Skeletal muscle tissue (tissue), 5 donors: Measurements from ENCODE around the gene GPR42. TPM values are rescaled to one million over a fixed set of nuclear protein-coding genes. Genes with fewer than 3 reads are reported as not detected.

Experiments
- H3K27ac ChIP-seq: one replicate; pipeline ENCODE4 v1.7.0; 2013; ENCODE audit warnings: mild to moderate bottlenecking, low read depth, low read length, inconsistent platforms
- H3K27me3 ChIP-seq, 3 donors: one replicate each; pipeline ENCODE4 v1.7.0; 2013; ENCODE audit warnings: low read length in 3 of 3; ENCODE audit not compliant: control insufficient read depth in 3 of 3, insufficient read depth in 3 of 3
- H3K36me3 ChIP-seq, 3 donors: one replicate each; pipeline ENCODE4 v1.7.0; 2013; ENCODE audit warnings: low read length in 3 of 3; ENCODE audit not compliant: control insufficient read depth in 3 of 3, insufficient read depth in 3 of 3
- H3K4me1 ChIP-seq, 3 donors: one replicate each; pipeline ENCODE4 v1.7.0; 2013; ENCODE audit warnings: low read length in 3 of 3, mild to moderate bottlenecking in 3 of 3; ENCODE audit not compliant: control insufficient read depth in 3 of 3, insufficient read depth in 3 of 3
- H3K4me3 ChIP-seq, 3 donors: one replicate each; pipeline ENCODE4 v1.7.0; 2013; ENCODE audit warnings: low read length in 3 of 3
- H3K9ac ChIP-seq, 3 donors: one replicate each; pipeline ENCODE4 v1.7.0; 2013; ENCODE audit warnings: low read length in 3 of 3, mild to moderate bottlenecking in 3 of 3, moderate library complexity in 2 of 3, low read depth in 1 of 3
- H3K9me3 ChIP-seq, 3 donors: one replicate each; pipeline ENCODE4 v1.7.0; 2013; ENCODE audit warnings: low read length in 3 of 3; ENCODE audit not compliant: control insufficient read depth in 3 of 3
- small RNA-seq: library from RNA; depleted of rRNA; stranded (forward); fragments of <200 nt; gene quantifications from one replicate; pipeline ENCODE3, GENCODE V24; 2014
- total RNA-seq: library from RNA; depleted of rRNA; stranded (reverse); fragments of >200 nt; gene quantifications from one replicate; pipeline ENCODE4 v1.2.3, GENCODE V29; 2014
- donor health status: Osteomylitis.

GPR42 gene
- total RNA-seq, 1 donor from 2014 or later = not detected

DNA sequence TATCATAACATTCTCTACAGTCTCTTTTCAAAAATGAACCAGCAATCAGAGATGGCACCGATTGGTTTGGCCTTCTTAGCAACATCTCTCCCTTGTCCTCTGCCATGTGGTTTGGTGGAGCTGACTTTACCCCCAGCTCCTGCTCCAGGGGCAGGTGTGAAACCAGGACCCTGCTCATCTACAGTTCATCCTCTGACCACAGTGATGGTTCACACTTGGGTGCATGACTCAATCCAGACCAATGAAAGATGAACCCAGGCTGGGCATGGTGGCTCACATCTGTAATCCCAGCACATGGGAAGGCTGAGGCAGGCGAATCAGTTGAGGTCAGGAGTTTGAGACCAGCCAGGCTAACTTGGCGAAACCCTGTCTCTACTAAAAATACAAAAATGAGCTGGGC lies 43.6 kb downstream of the GPR42 start:
- H3K4me1 ChIP-seq = no peaks in the 10 kb centered on the region
- peaks cover 5 to 26% (median 13%) of the 10 kb centered on the region in 3 donors for H3K27me3 ChIP-seq
- no peaks in the 10 kb centered on the region for H3K36me3 ChIP-seq
- H3K27ac ChIP-seq = no peak overlapping the region
- no peaks in the 10 kb centered on the region for H3K9me3 ChIP-seq
- no peak overlapping the region for H3K9ac ChIP-seq
- no peak overlapping the region for H3K4me3 ChIP-seq

DNA sequence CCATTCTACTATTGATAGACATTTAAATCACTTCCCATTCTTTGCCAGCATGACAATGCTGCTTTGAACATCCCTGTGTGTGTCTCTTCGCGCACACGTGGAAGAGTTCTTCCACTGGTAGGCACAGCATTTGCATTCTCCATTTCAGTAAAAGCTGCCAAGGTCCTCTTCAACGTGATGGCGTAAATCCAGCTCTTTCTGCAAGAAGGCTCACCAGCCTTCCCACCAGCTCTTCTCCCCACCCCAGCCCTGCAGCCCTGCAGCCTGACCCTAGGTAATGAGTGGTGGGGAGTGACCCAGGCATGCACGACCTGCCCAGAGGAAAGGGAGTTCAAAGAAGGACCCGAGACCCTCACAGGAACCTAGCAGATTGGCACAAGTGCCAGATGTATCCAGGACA lies 45.5 kb downstream of the GPR42 start:
- no peak overlapping the region for H3K9ac ChIP-seq
- H3K4me1 ChIP-seq = no peaks in the 10 kb centered on the region
- H3K27me3 ChIP-seq = peaks cover 5 to 34% (median 18%) of the 10 kb centered on the region in 3 donors
- H3K9me3 ChIP-seq = no peaks in the 10 kb centered on the region
- H3K27ac ChIP-seq = no peak overlapping the region
- no peak overlapping the region for H3K4me3 ChIP-seq
- H3K36me3 ChIP-seq = no peaks in the 10 kb centered on the region

DNA sequence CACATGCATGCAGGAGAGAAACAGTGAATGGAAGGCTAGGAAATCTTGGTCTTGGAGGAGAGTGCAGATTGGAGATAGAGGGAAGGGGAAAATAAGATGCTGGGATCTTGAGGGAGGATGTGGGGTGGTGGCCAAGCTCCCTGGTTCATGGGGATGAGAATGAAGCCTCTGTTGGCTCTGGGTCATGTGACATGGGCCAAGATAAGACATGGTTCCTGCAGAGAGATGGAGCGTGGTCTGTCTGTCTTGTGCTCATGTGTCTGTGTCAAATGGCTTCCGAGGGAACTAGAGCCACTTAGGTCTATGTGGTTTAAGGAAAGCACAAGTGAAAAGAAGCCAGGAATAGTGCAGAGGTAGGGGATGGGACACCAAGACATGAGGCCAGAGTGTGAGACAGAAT lies 46.4 kb downstream of the GPR42 start:
- Histone ChIP-seq H3K4me1 (no peaks in the 10 kb centered on the region), H3K9ac (no peak overlapping the region), H3K4me3 (no peak overlapping the region), H3K9me3 (no peaks in the 10 kb centered on the region), H3K27me3 (peaks cover 5 to 37% (median 18%) of the 10 kb centered on the region in 3 donors), H3K36me3 (no peaks in the 10 kb centered on the region), H3K27ac (no peak overlapping the region)

DNA sequence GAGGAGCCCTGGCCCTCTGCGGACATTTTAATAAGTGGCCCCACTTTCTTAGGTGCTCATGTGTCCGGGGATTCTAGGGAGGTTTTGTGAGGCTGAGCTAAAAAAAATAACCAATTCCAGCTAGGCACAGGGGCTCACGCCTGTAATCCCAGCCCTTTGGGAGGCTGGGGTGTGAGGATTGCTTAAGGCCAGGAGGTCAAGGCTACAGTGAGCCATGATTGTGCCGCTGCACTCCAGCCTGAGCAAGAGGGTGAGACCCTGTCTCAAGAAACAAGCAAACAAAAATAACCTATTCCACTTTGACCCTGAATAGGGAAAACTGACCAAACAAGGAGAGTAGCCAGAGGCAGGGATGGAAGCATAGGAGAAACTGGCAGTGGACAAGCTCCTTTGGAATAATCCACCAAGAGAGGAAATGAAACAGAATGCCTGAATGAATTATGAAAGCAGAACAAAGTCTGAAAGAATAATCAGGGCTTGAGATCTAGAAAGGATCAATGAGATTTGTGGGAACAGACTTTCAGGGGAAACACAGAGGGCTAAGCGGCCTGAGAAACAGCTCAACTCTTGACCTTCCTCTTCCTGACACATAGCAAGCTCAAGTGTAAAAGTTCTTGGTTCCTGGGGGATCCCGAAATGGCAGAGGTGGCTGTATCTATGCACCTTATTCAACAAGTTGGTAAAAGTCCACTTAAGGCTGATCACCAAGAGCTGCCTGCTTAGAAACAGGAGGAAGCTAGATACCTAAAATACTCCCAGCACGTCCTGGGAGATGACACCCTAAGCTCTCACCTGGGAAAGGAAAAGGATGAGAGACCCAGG lies 47.1 kb downstream of the GPR42 start:
- Histone ChIP-seq H3K9ac (no peak overlapping the region), H3K27ac (no peak overlapping the region), H3K27me3 (peaks cover 5 to 37% (median 18%) of the 10 kb centered on the region in 3 donors), H3K4me3 (no peak overlapping the region), H3K4me1 (no peaks in the 10 kb centered on the region), H3K36me3 (no peaks in the 10 kb centered on the region), H3K9me3 (no peaks in the 10 kb centered on the region)

DNA sequence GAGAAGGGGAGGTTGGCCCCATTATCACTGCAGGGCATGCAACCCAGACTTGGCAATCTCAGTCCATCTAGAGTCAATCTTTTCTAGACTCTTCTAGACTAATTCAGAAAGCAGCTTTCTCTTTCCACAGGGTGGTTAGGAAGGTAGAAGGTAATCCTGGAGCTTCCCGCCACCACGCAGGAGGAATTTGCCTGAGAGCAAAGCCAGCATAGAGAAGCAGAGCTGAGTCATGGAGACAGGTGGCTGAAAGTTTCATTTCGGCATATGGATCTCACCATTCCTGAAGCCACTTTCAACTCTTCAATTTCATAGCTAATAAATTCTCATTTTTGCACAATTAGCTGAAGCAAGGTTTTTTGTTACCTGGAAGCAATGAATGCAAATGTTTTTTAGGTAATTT lies 48.2 kb downstream of the GPR42 start:
- Histone ChIP-seq H3K9me3 (no peaks in the 10 kb centered on the region), H3K27me3 (peaks cover 5 to 34% (median 18%) of the 10 kb centered on the region in 3 donors), H3K27ac (no peak overlapping the region), H3K4me1 (no peaks in the 10 kb centered on the region), H3K9ac (no peak overlapping the region), H3K36me3 (no peaks in the 10 kb centered on the region), H3K4me3 (no peak overlapping the region)

DNA sequence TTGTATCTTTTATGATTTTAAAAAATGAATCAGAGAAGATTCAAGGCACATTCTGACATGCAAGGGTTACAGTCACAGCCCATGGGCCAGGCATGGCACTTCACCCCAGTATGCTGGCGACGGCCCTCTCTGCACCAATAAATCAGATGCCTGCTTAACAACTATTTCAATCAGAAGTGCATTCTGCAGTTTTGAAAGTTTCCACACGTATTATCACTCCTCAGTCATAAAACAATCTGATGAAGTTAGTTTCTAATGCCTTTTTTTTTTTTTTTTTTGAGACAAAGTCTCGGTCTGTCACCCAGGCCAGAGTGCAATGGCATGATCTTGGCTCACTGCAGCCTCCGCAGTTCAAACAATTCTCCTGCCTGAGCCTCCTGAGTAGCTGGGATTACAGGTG lies 48.9 kb downstream of the GPR42 start:
- Histone ChIP-seq H3K27ac (no peak overlapping the region), H3K9me3 (no peaks in the 10 kb centered on the region), H3K27me3 (peaks cover 5 to 34% (median 18%) of the 10 kb centered on the region in 3 donors), H3K4me3 (no peak overlapping the region), H3K9ac (no peak overlapping the region), H3K4me1 (no peaks in the 10 kb centered on the region), H3K36me3 (no peaks in the 10 kb centered on the region)

DNA sequence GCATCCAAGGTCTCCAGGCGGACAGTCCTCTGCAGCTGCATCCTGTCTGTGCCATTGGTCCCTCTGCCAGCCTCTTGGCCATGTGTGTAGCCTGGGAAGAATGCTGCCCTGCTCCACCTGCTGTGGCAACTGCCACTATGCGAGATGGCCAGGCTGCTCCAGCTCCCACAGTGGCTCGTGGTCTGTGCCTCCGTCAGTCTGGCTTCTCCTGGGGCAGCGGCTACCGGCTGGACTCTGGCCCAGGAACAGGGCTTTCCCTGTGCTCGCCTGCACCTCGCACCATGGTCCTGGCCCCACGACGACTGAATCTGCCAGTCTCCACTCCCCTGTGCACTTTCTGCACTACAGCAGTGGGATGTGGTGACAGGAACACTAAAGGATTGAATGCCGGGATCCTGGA lies 50.5 kb downstream of the GPR42 start:
- no peaks in the 10 kb centered on the region for H3K9me3 ChIP-seq
- H3K27ac ChIP-seq = no peak overlapping the region

More for the DNA sequence above, 50.5 kb downstream of the GPR42 start:
- Histone ChIP-seq H3K4me3 (no peak overlapping the region), H3K9ac (no peak overlapping the region), H3K36me3 (no peaks in the 10 kb centered on the region), H3K27me3 (peaks cover 4 to 28% (median 16%) of the 10 kb centered on the region in 3 donors), H3K4me1 (no peaks in the 10 kb centered on the region)

Small RNAs within 50 kb of the gene (small RNA-seq; reads per million reads assigned to genes)
- not detected for gene RN7SL491P

Other genes starting within 250 kb of the GPR42 start
- 5.2 TPM for gene LGI4, start 236.0 kb upstream of the GPR42 start, total RNA-seq
- gene FXYD1, start 232.2 kb upstream of the GPR42 start, total RNA-seq = 45.4 TPM
- gene FXYD7, start 227.8 kb upstream of the GPR42 start, total RNA-seq = 0.52 TPM
- 7.3 TPM for gene FXYD5, start 216.3 kb upstream of the GPR42 start, total RNA-seq
- not detected for gene FAM187B, start 142.3 kb upstream of the GPR42 start, total RNA-seq
- gene LSR, start 122.1 kb upstream of the GPR42 start, total RNA-seq = 0.52 TPM
- gene USF2, start 102.1 kb upstream of the GPR42 start, total RNA-seq = 24.5 TPM
- gene HAMP, start 88.5 kb upstream of the GPR42 start, total RNA-seq = not detected
- 1.6 TPM for gene MAG, start 78.9 kb upstream of the GPR42 start, total RNA-seq
- gene CD22, start 41.9 kb upstream of the GPR42 start, total RNA-seq = 4.7 TPM
- gene FFAR1, start 23.2 kb upstream of the GPR42 start, total RNA-seq = not detected
- gene FFAR3, start 12.6 kb upstream of the GPR42 start, total RNA-seq = not detected
- gene FFAR2, start 77.2 kb downstream of the GPR42 start, total RNA-seq = 1.0 TPM
- not detected for gene KRTDAP, start 119.4 kb downstream of the GPR42 start, total RNA-seq
- gene DMKN, start 142.6 kb downstream of the GPR42 start, total RNA-seq = not detected
- gene SBSN, start 157.2 kb downstream of the GPR42 start, total RNA-seq = not detected
- not detected for gene GAPDHS, start 162.4 kb downstream of the GPR42 start, total RNA-seq
- gene TMEM147, start 174.6 kb downstream of the GPR42 start, total RNA-seq = 55.3 TPM
- not detected for gene ATP4A, start 192.6 kb downstream of the GPR42 start, total RNA-seq
- gene PMIS2, start 215.1 kb downstream of the GPR42 start, total RNA-seq = not detected
- gene HAUS5, start 241.7 kb downstream of the GPR42 start, total RNA-seq = 5.7 TPM